Measurements from ENCODE around the gene KRT26.

KRT26 gene

GRCh38 chr17:40791787-40792436, 19.9 kb upstream of the KRT26 start:
- no peak overlapping the region for H3K4me2 ChIP-seq (ENCODE audit: low read length)
- H3K36me3 ChIP-seq (ENCODE audit: insufficient read depth, low read length), result no peaks in the 10 kb centered on the region
- no peak overlapping the region for H3K4me3 ChIP-seq (ENCODE audit: low read length)
- H3K9me3 ChIP-seq (replicated peaks; ENCODE audit: low read length), result no peaks in the 10 kb centered on the region
- peaks cover 66% of the 10 kb centered on the region for H3K27me3 ChIP-seq (ENCODE audit: control insufficient read depth, insufficient read depth, low read length)
- H3K9ac ChIP-seq (ENCODE audit: low read depth, low read length), result no peak overlapping the region
- H3K4me1 ChIP-seq (ENCODE audit: control insufficient read depth, insufficient read depth, low read length), result no peaks in the 10 kb centered on the region

- no peak overlapping the region for H3K9ac ChIP-seq (ENCODE audit: low read depth, low read length)
- H3K36me3 ChIP-seq (ENCODE audit: insufficient read depth, low read length), result no peaks in the 10 kb centered on the region
- no peaks in the 10 kb centered on the region for H3K9me3 ChIP-seq (replicated peaks; ENCODE audit: low read length)
- peaks cover 58% of the 10 kb centered on the region for H3K27me3 ChIP-seq (ENCODE audit: control insufficient read depth, insufficient read depth, low read length)
- no peak overlapping the region for H3K4me2 ChIP-seq (ENCODE audit: low read length)
- no peak overlapping the region for H3K4me3 ChIP-seq (ENCODE audit: low read length)
- H3K4me1 ChIP-seq (ENCODE audit: control insufficient read depth, insufficient read depth, low read length), result no peaks in the 10 kb centered on the region
These were observed 19.1 kb upstream of the KRT26 start for GRCh38 chr17:40791111-40791510.

DNA sequence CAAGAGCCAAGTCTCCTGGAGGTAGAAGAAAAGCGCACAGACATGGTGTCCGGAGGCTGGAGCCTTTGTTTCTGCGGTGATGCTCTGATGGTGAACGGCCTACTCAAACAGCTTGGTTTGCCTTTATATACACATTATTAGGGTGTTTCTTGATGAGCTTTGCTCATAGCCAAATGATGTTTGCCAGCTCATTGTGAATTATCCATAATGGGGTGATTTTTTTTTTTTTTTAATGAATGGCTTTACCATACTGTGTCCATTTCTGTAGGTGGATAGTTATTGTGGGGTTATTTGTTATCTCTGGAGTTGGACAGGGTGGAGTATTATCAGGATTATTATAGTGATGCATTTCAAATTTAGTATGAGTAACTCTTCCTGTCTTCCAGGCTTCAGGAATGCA, 10.4 kb upstream of the KRT26 start, which contains the start of gene KRT27:
Gene KRT27, minus strand, starts transcription at position 101 of the 400 bp plus-strand sequence. Its CDS starts 57 bp downstream, at position 44.
- no peaks in the 10 kb centered on the region for H3K36me3 ChIP-seq (ENCODE audit: insufficient read depth, low read length)
- peaks cover 59% of the 10 kb centered on the region for H3K27me3 ChIP-seq (ENCODE audit: control insufficient read depth, insufficient read depth, low read length)
- no peaks in the 10 kb centered on the region for H3K9me3 ChIP-seq (replicated peaks; ENCODE audit: low read length)
- no peaks in the 10 kb centered on the region for H3K4me1 ChIP-seq (ENCODE audit: control insufficient read depth, insufficient read depth, low read length)
- H3K9ac ChIP-seq (ENCODE audit: low read depth, low read length), result no peak within 1 kb of the TSS
- H3K4me2 ChIP-seq (ENCODE audit: low read length), result no peak within 1 kb of the TSS
- H3K4me3 ChIP-seq (ENCODE audit: low read length), result no peak within 1 kb of the TSS

DNA sequence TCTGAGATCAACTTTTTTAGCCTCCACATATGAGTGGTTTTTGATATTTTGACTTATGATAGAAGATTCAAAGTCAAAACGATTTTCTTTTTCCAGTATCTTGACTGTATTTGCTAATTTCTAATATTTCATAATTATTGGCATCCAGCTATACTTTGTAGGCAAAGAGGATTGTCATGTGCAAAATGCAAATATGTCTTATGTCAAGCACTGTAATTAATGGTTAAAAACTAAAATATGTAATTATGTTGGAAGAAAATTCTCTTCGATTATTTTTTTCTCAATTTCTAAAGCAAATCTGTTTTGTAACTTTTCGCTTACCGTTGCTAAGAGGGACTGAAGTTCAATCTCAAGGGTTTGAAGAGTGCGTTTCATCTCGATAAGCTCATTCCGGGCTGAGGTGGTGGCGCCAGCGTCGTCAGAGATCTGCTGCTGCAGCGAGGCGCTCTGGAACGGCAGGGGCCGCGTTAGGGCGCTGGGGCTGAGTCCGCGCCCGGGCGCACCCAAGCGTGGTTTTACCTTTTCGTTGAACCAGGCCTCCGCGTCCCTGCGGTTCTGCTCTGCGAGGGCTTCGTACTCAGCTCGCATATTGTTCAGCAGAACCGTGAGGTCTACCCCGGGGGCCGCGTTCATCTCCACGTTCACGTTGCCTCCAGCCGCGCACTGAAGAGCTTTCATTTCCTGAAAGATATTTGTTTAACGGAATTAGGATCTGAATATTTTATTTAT, 7.3 kb upstream of the KRT26 start:
- H3K4me2 ChIP-seq (ENCODE audit: low read length), result peak overlapping the region; percentile 33
- H3K4me1 ChIP-seq (ENCODE audit: control insufficient read depth, insufficient read depth, low read length), result no peaks in the 10 kb centered on the region
- no peak overlapping the region for H3K4me3 ChIP-seq (ENCODE audit: low read length)
- no peaks in the 10 kb centered on the region for H3K36me3 ChIP-seq (ENCODE audit: insufficient read depth, low read length)
- H3K27me3 ChIP-seq (ENCODE audit: control insufficient read depth, insufficient read depth, low read length), result peaks cover 66% of the 10 kb centered on the region
- no peaks in the 10 kb centered on the region for H3K9me3 ChIP-seq (replicated peaks; ENCODE audit: low read length)
- H3K9ac ChIP-seq (ENCODE audit: low read depth, low read length), result no peak overlapping the region

- Histone ChIP-seq H3K27me3 (ENCODE audit: control insufficient read depth, insufficient read depth, low read length) (peaks cover 74% of the 10 kb centered on the region), H3K4me1 (ENCODE audit: control insufficient read depth, insufficient read depth, low read length) (no peaks in the 10 kb centered on the region), H3K36me3 (ENCODE audit: insufficient read depth, low read length) (no peaks in the 10 kb centered on the region), H3K4me3 (ENCODE audit: low read length) (no peak overlapping the region), H3K9me3 (replicated peaks; ENCODE audit: low read length) (no peaks in the 10 kb centered on the region), H3K4me2 (ENCODE audit: low read length) (no peak overlapping the region), H3K9ac (ENCODE audit: low read depth, low read length) (no peak overlapping the region)
These were observed 6.5 kb upstream of the KRT26 start for GRCh38 chr17:40778461-40778860.

GRCh38 chr17:40777971-40778370, 6.0 kb upstream of the KRT26 start:
- H3K27me3 ChIP-seq (ENCODE audit: control insufficient read depth, insufficient read depth, low read length), result peaks cover 74% of the 10 kb centered on the region
- H3K4me2 ChIP-seq (ENCODE audit: low read length), result no peak overlapping the region
- no peaks in the 10 kb centered on the region for H3K36me3 ChIP-seq (ENCODE audit: insufficient read depth, low read length)
- no peak overlapping the region for H3K4me3 ChIP-seq (ENCODE audit: low read length)
- no peak overlapping the region for H3K9ac ChIP-seq (ENCODE audit: low read depth, low read length)
- H3K9me3 ChIP-seq (replicated peaks; ENCODE audit: low read length), result no peaks in the 10 kb centered on the region
- H3K4me1 ChIP-seq (ENCODE audit: control insufficient read depth, insufficient read depth, low read length), result no peaks in the 10 kb centered on the region

DNA sequence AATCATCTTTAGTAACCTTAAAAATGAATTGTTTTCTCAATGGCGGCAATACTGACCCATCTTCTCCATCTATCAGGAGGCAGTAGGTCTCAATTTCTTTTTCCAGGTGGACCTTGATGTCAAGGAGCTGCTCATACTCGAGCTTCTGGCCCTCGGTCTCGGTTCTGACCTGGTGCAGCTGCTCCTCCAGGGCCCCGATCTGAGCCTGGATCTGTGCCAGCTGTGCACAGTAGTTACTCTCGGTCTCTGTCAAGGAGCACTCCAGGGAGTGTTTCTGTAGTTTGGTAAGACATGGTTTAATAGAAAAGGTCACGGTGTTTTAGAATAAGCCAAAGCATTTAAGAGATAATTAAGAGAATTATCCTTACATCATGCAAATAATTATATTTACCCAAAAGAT, 5.5 kb upstream of the KRT26 start:
- Histone ChIP-seq H3K4me3 (ENCODE audit: low read length) (no peak overlapping the region), H3K27me3 (ENCODE audit: control insufficient read depth, insufficient read depth, low read length) (peaks cover 74% of the 10 kb centered on the region), H3K4me1 (ENCODE audit: control insufficient read depth, insufficient read depth, low read length) (no peaks in the 10 kb centered on the region), H3K9me3 (replicated peaks; ENCODE audit: low read length) (no peaks in the 10 kb centered on the region), H3K36me3 (ENCODE audit: insufficient read depth, low read length) (no peaks in the 10 kb centered on the region), H3K9ac (ENCODE audit: low read depth, low read length) (no peak overlapping the region), H3K4me2 (ENCODE audit: low read length) (no peak overlapping the region)

DNA sequence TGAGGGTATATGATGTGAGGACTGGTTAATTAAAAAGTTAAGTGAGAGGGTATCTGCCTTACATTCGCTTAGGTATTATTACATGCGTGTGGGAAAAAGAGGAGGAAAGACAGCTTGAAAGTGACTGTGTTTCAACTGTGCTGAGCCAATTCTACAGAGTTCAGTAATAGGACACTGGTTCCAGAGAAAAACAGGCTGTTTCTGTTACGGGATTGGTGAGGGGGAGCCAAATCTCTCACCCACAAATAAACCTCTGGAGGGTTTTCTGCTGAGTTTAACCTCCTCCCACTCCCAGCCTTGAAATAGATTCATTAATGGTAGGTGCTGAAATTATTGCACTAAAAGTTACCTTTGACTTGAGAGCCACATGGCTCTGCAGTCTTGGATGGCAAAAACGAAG, 3.9 kb upstream of the KRT26 start:
- Histone ChIP-seq H3K4me3 (ENCODE audit: low read length) (no peak overlapping the region), H3K9ac (ENCODE audit: low read depth, low read length) (no peak overlapping the region), H3K27me3 (ENCODE audit: control insufficient read depth, insufficient read depth, low read length) (peaks cover 77% of the 10 kb centered on the region), H3K9me3 (replicated peaks; ENCODE audit: low read length) (no peaks in the 10 kb centered on the region), H3K4me2 (ENCODE audit: low read length) (no peak overlapping the region), H3K36me3 (ENCODE audit: insufficient read depth, low read length) (no peaks in the 10 kb centered on the region), H3K4me1 (ENCODE audit: control insufficient read depth, insufficient read depth, low read length) (no peaks in the 10 kb centered on the region)

DNA sequence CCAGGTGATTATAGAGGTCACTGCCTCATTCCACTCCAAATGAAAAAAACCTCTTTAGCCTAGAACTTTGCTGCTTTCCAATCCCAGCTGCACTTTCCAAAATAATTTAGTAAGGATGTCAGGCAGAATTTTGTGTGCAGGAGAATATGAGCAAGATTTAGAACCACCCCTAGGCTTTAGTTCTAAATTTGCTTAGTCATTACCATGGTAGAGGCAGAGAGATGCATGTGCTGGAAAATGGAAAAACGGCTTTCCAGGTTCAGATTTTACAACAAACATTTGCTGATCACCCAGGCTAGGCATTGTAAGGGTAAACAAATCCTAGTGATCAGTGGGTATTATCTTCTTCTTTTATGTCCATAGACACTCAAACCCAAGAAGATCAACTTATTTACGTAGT, 6.3 kb downstream of the KRT26 start:
- H3K36me3 ChIP-seq (ENCODE audit: insufficient read depth, low read length), result no peaks in the 10 kb centered on the region
- no peak overlapping the region for H3K4me2 ChIP-seq (ENCODE audit: low read length)
- H3K27me3 ChIP-seq (ENCODE audit: control insufficient read depth, insufficient read depth, low read length), result peaks cover 30% of the 10 kb centered on the region
- no peaks in the 10 kb centered on the region for H3K9me3 ChIP-seq (replicated peaks; ENCODE audit: low read length)
- no peak overlapping the region for H3K4me3 ChIP-seq (ENCODE audit: low read length)
- H3K4me1 ChIP-seq (ENCODE audit: control insufficient read depth, insufficient read depth, low read length), result no peaks in the 10 kb centered on the region
- no peak overlapping the region for H3K9ac ChIP-seq (ENCODE audit: low read depth, low read length)

DNA sequence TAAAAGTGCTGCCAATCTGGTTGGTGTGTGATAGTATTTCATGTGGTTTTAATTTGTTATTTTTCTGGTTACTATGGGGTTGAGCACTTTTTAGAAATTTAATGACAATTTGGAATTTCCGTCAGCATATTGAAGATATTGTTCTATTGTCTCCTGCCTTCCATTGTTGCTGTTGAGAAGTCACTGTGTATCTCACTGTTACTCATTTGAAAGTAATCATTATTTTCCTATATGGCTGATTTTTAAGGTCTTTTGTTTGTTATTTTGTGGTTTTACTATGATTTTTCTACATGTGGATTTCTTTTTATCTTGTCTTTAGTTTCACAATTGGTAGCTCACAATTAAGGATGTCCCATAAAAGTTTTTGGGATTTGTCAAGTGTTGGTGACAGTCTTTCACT, 8.2 kb downstream of the KRT26 start:
- H3K9me3 ChIP-seq (replicated peaks; ENCODE audit: low read length), result peaks cover 5% of the 10 kb centered on the region
- H3K4me3 ChIP-seq (ENCODE audit: low read length), result no peak overlapping the region
- no peaks in the 10 kb centered on the region for H3K36me3 ChIP-seq (ENCODE audit: insufficient read depth, low read length)

DNA sequence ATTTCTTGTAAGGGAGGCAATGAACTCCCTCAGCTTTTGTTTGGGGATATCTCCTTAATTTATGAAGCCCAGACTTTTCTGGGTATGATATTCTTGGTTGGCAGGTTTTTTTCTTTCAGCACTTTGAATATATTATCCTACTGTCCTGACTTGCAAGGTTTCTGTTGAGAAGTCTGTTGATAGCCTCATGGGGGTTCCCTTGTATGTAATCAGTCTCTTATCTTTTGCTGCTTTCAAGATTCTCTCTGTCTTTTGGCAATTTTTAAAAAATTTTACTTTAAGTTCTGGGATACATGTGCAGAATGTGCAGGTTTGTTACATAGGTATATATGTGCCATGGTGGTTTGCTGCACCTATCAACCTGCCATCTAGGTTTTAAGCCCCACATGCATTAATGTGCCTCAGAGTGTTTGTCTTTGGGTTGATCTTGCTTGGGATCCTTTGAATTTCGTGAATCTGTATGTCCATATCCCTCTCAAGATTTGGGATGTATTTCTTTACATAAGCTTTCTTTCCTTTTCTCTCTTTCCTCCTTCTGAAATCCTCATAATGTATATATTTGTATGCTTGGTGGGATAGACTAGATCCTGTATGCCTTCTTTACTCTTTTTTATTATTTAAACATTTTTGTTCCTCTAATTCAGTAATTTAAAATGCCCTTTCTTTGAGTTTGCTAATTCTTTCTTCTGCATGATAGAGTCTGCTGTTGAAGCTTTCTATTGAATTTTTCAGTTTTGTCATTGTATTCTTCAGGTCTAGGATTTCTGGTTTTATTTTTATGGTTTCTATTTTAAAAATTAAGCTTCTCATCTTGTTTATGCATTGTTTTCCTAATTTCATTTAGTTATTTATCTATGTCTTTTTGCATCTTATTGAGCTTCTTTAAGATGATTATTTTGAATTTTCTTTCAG, 11.6 kb downstream of the KRT26 start:
- Histone ChIP-seq H3K4me3 (ENCODE audit: low read length) (no peak overlapping the region), H3K4me1 (ENCODE audit: control insufficient read depth, insufficient read depth, low read length) (no peaks in the 10 kb centered on the region), H3K36me3 (ENCODE audit: insufficient read depth, low read length) (no peaks in the 10 kb centered on the region), H3K27me3 (ENCODE audit: control insufficient read depth, insufficient read depth, low read length) (peaks cover 9% of the 10 kb centered on the region), H3K9me3 (replicated peaks; ENCODE audit: low read length) (peaks cover 5% of the 10 kb centered on the region), H3K9ac (ENCODE audit: low read depth, low read length) (no peak overlapping the region), H3K4me2 (ENCODE audit: low read length) (no peak overlapping the region)

More for the DNA sequence above, 8.2 kb downstream of the KRT26 start:
- Histone ChIP-seq H3K4me2 (ENCODE audit: low read length) (no peak overlapping the region), H3K27me3 (ENCODE audit: control insufficient read depth, insufficient read depth, low read length) (peaks cover 21% of the 10 kb centered on the region), H3K4me1 (ENCODE audit: control insufficient read depth, insufficient read depth, low read length) (no peaks in the 10 kb centered on the region), H3K9ac (ENCODE audit: low read depth, low read length) (no peak overlapping the region)

Measured in skeletal muscle satellite cell (primary cell).